Psoas muscle (tissue), 8 donors: ENCODE results near the gene ZNF385B. TPM values are rescaled to one million over a fixed set of nuclear protein-coding genes. Genes with fewer than 3 reads are reported as not detected.

ENCODE experiments used
- ATAC-seq, 4 donors: fragments of 200-7000 bp; cut with Tn5 transposase; one replicate each; pipeline ENCODE4 v1.9.1; 2020; ENCODE audit warnings: moderate library complexity in 3 of 4, mild to moderate bottlenecking in 2 of 4
- DNase-seq, 2 donors: peaks; one replicate each; pipeline ENCODE4 v3.0.0-alpha.2; 2020
- H3K27ac ChIP-seq: fragments of 200-600 bp; one replicate; pipeline ENCODE4 v1.8.0; 2022
- H3K27me3 ChIP-seq, 3 donors: fragments of 200-600 bp in 1 of 3; one replicate each; pipeline versions ENCODE4 v1.6.1 to v1.8.0; 2013 to 2022; ENCODE audit warnings: low read length in 2 of 3, mild to moderate bottlenecking in 2 of 3, moderate library complexity in 1 of 3; ENCODE audit not compliant: insufficient read depth in 3 of 3
- H3K36me3 ChIP-seq, 2 donors: fragments of 200-600 bp in 1 of 2; one replicate each; pipeline versions ENCODE4 v1.6.1 to v1.8.0; 2013 to 2022; ENCODE audit warnings: low read depth in 1 of 2, mild to moderate bottlenecking in 1 of 2, moderate library complexity in 1 of 2; ENCODE audit not compliant: insufficient read depth in 1 of 2
- H3K4me1 ChIP-seq: fragments of 200-600 bp; one replicate; pipeline ENCODE4 v1.8.0; 2022
- H3K4me3 ChIP-seq: fragments of 200-600 bp; one replicate; pipeline ENCODE4 v1.8.0; 2022; ENCODE audit warnings: mild to moderate bottlenecking
- H3K9me3 ChIP-seq: fragments of 200-600 bp; one replicate; pipeline ENCODE4 v1.8.0; 2022
- WGBS, 3 donors: extraction: QIAGEN DNeasy Blood & Tissue Kit; methylation state at CpG; one replicate each; pipeline versions ENCODE4 v1.1.6 to v1.1.7; 2013; 5-methylcytosine and 5-hydroxymethylcytosine counted together
- intact Hi-C, 2 donors: fragments of 100-400 bp; cut with DNase I; formaldehyde crosslinking; loops; one replicate each; pipeline versions ENCODE4 v1.11.0 to v1.14.2; 2022
- polyA plus RNA-seq, 3 donors: library from polyadenylated mRNA; stranded (reverse); fragments of 200-250 nt; gene quantifications; one replicate each; pipeline ENCODE4 v1.2.3, GENCODE V29; 2013
- total RNA-seq, 4 donors: library from RNA; stranded (reverse); fragmentation: NEBNext Ultra II Directional in 2 of 4; extraction: Animal tissue kit (Norgen Biotek cat#: 25700) in 2 of 4; gene quantifications; one replicate each; pipeline versions ENCODE4 v1.2.1 to v1.2.4, GENCODE V29; 2021 to 2023
- TF ChIP-seq, protein P1 (sequence below): fragments of 200-600 bp; IDR thresholded peaks from one replicate; pipeline ENCODE4 v1.8.0; 2022; ENCODE audit warnings: antibody characterized with exemption
- donor health status: healthy with polysubstance abuse.
- donor health status: DM: no; HTN: no; CAD: no; lungs with moderate emphysema.
- donor health status: Bipolar disorder and iron deficiency.
- donor health status: healthy.
- donor health status: DM: yes; HTN: yes; CAD: no.
- donor health status: DM: no; HTN: no; CAD: no.
- donor health status: DM: no; HTN: no; CAD: no.
- donor health status: DM: yes; HTN: yes; CAD: no.

Gene ZNF385B
- total and polyA plus RNA-seq, 7 donors, result 8.8 to 42.9 (median 18.1) TPM

DNA sequence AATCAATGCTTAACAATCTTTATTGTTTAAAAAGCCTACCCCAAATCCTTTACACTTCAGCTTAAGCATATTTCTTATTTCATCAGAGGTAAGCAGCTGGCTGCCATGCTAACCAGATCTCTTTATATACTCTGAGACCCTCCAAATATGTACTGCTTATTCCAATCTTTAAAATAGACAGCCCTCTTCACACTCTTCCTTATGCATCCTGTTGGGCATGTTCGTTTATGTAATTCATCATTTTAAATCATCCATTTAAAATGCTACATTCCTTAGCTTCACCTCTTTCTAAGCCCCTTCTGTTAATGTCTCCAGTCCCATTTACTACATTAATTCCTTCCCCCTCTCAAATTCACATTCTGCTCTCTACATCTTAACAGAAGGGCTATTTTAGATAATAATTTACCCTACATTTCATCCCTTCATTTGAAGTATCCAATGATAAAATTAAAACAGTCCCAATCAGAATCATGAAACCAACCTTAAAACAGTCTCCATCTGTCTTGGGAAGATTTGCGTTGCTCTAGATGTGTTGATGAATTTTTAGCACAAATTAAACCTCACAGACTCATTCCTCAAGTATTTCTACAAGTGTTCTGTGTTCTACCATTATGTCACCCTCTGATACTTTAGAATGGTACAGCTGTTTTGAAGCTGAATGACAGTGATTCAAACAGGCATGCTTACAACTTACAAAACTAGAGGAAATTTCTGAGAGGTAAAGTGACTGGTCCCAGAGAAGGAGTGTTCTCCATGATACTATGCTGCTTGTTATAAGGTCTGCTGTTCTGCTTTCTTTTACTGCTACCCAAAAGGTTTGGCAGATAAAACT lies 59.1 kb downstream of the ZNF385B start:
- intact Hi-C loops, result no loop called here
- no peak overlapping the region for H3K27ac ChIP-seq
- H3K9me3 ChIP-seq, result no peaks in the 10 kb centered on the region
- no peak overlapping the region for H3K4me3 ChIP-seq
- no peak for DNase-seq
- no peaks in the 10 kb centered on the region for H3K4me1 ChIP-seq
- TF ChIP-seq, protein P1, sequence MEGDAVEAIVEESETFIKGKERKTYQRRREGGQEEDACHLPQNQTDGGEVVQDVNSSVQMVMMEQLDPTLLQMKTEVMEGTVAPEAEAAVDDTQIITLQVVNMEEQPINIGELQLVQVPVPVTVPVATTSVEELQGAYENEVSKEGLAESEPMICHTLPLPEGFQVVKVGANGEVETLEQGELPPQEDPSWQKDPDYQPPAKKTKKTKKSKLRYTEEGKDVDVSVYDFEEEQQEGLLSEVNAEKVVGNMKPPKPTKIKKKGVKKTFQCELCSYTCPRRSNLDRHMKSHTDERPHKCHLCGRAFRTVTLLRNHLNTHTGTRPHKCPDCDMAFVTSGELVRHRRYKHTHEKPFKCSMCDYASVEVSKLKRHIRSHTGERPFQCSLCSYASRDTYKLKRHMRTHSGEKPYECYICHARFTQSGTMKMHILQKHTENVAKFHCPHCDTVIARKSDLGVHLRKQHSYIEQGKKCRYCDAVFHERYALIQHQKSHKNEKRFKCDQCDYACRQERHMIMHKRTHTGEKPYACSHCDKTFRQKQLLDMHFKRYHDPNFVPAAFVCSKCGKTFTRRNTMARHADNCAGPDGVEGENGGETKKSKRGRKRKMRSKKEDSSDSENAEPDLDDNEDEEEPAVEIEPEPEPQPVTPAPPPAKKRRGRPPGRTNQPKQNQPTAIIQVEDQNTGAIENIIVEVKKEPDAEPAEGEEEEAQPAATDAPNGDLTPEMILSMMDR, result no peak
- ATAC-seq, result peak in 2 of 4 donors; percentile 41 to 56
- no peaks in the 10 kb centered on the region for H3K36me3 ChIP-seq
- 57 to 62% (median 60%) methylated on average over 2 of the region's 2 CpGs for WGBS, 3 donors
- no peaks in the 10 kb centered on the region for H3K27me3 ChIP-seq

DNA sequence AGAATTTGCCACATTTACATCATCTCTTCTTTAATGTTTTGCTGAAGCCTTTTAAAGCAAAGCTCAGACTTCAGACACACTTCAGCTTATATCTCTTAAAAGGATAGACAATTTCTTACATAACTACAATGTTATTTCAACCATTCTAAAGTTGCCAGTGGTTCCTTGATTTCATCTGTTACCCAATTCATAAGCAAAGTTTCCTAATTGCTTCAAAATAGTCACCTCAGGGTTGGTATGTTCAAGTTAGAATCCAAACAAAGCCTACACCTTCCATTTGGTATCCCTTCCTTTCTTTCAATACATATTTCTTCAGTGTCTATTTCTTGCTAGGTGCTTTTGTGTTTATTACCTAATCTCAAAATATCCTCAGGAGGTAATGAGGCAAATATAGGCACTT lies 60.6 kb downstream of the ZNF385B start:
- Histone ChIP-seq H3K36me3 (no peaks in the 10 kb centered on the region), H3K27ac (no peak overlapping the region), H3K4me3 (no peak overlapping the region), H3K27me3 (no peaks in the 10 kb centered on the region), H3K9me3 (no peaks in the 10 kb centered on the region), H3K4me1 (no peaks in the 10 kb centered on the region)
- DNase-seq, result no peak
- ATAC-seq, result peak in 1 of 4 donors; percentile 21
- intact Hi-C loops, result no loop called here
- TF ChIP-seq, protein P1, result no peak

DNA sequence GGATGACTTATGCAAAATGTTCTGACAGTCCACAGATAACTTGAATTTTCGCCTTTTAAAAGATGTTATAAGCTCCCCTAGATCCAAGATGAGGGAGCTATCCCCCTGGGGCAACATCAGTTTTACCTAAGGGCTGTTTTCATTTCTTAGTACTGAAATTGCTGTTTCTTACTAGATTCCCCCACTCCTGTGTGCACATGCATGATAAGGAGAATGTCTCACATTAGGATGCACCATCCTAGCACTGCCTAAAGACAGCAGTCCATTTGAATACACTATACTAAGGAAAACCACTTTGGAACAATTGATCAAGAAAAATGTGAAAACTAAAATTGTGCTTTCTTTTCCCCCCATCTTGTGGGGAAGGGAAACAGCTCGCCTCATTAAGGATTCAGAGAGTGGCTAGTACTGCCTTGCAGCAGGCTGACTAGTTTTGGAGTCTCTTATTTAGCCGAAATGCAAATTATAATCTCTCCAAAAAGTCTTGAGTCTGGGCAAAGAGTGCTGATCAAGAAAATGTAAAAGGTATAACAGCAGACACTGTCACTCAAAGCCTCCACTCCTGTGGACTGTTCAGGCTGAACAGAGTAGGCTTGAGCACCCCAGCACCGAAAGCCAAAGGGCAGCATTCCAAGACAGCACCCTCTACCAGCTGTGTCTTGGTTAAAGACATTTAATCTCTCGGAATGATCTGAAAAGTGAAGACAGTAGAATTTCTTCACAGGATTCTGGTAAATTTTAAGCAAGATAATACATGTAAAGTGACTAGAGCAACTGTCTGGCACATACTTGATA lies 65.0 kb downstream of the ZNF385B start:
- Histone ChIP-seq H3K9me3 (no peaks in the 10 kb centered on the region), H3K27me3 (no peaks in the 10 kb centered on the region), H3K4me1 (no peaks in the 10 kb centered on the region), H3K36me3 (no peaks in the 10 kb centered on the region), H3K27ac (no peak overlapping the region), H3K4me3 (no peak overlapping the region)
- ATAC-seq (no peak), DNase-seq (no peak)
- WGBS, 3 donors, result 58 to 63% (median 60%) methylated on average over 5 of the region's 5 CpGs
- intact Hi-C loops, result no loop called here
- TF ChIP-seq, protein P1, result no peak

DNA sequence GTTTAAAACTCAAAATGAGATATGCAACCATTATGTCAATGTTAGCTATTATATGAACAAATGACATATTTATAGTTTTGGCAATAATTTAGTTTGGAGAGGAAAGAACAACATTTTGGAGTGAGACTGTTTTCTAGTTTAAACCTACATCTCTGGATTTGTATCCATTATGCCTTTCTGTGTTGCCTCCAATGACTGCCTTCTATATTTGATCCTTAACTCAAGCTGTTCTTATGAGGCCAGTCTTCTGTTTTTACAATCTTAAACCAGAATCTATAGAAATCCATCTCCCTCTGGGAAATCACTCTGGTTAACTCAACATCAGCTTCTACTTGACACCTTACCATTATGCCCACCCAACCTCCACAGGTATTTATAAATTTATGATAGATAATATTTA lies 67.5 kb downstream of the ZNF385B start:
- no peak overlapping the region for H3K4me3 ChIP-seq
- no peaks in the 10 kb centered on the region for H3K9me3 ChIP-seq
- DNase-seq (no peak), ATAC-seq (no peak)
- H3K4me1 ChIP-seq, result no peaks in the 10 kb centered on the region
- no peaks in the 10 kb centered on the region for H3K27me3 ChIP-seq
- H3K36me3 ChIP-seq, result no peaks in the 10 kb centered on the region
- TF ChIP-seq, protein P1, result no peak
- no peak overlapping the region for H3K27ac ChIP-seq
- intact Hi-C loops, result no loop called here
